ENCODE measurements around the gene FAAP100.

FAAP100 gene

GRCh38 chr17:81551458-81552243 lies 502 bp downstream of the FAAP100 start:
- DNase-seq, result no peak

- DNase-seq, result no peak
Measured at GRCh38 chr17:81550830-81551457, 1.2 kb downstream of the FAAP100 start.

GRCh38 chr17:81550285-81550684 lies 1.9 kb downstream of the FAAP100 start:
- DNase-seq, result no peak

GRCh38 chr17:81549826-81550225 lies 2.3 kb downstream of the FAAP100 start:
- no peak for DNase-seq

GRCh38 chr17:81549031-81549557 lies 3.1 kb downstream of the FAAP100 start:
- no peak for DNase-seq

DNA sequence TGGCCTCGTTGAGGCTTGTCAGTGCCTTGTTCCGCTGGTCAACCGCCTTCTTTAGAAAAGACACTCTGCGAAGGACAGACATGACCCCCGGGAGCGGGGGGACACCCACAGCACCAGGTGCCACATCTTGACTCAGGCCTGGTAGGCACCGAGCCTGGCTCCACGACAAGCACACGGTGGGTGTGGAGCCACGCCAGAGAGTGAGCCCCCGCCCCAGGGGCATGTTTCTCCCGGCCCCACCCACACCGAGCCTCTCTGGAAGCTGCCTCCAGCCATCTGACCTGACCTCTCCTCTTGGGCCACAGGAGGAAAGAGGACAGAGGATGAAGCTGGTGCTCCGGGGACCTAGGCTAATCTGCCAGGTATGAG lies 4.6 kb downstream of the FAAP100 start:
- DNase-seq, result no peak

GRCh38 chr17:81546906-81547613 lies 5.1 kb downstream of the FAAP100 start:
- DNase-seq, result no peak

GRCh38 chr17:81545160-81545949 lies 6.8 kb downstream of the FAAP100 start:
- no peak for DNase-seq

DNA sequence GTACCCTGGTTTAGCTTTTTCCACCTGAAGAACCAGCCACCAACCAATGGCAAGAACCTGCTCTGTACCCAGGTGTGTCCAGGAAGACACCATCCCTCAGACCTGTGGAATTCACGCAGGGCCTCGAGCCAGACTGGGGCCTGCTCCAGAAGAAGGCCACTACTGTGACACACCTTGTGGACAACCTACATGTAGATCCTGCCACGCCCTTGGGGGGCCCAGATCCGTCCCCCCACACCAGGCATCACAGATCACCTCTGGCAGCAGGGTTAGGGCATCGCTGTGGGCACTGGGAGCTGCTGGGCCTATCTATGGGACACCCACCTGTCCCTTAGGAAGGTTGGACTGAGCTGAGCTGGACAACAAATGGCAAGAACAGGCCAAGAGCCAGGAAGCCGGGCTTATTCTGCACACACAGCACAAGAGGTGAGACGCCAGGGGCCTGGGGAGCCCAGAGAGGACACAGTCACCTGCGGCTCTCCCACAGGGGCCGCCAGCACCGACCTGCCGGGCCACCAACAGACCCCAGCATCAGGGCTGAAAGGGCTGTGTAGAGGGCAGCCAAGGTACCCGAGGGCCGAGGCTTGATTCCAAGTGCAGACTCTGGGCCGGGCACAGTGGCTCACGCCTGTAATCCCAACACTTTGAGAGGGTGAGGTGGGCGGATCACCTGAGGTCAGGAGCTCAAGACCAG lies 7.7 kb downstream of the FAAP100 start:
- no peak for DNase-seq

GRCh38 chr17:81543756-81544155 lies 8.4 kb downstream of the FAAP100 start:
- no peak for DNase-seq

- DNase-seq, result no peak
Measured at GRCh38 chr17:81543339-81543675, 8.8 kb downstream of the FAAP100 start.

GRCh38 chr17:81542431-81543338 lies 9.5 kb downstream of the FAAP100 start:
- DNase-seq, result no peak

DNA sequence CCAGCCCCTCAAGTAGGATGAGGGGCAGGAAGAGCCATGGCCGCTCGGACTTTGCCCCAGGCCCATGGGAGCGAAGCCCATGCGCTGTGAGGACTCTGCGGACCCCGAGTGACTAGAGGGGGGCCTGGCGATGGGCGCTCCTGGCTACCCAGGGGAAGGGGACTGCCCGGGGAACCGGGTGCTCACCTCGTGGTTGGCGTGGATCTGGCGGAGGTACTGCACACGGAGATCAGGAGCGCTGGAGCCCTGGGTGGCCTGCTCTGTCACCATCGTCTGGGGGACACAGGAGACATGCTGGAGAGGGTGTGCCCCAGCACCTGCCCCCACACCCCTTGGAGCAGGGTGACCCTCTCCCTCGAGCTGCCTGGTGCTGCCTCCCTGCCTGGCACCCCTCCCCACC lies 11.0 kb downstream of the FAAP100 start:
- no peak for DNase-seq

DNA sequence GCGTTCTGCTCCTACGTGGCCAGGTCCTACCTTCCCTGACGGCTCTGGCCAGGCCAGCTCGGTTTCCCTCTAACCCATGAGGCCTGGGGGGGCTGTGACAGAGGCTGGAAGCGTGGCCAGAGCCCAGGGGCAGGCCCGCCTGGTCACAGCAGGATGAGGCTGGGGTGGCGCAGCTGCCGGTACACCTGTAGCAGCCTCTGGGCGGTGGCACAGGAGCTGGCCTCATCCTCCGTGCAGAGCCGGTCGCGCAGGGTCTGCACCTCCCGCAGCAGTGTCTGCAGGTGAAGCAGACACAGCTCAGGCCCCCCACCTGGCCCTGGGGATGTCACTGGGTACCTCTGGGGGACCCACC lies 11.5 kb downstream of the FAAP100 start:
- DNase-seq, result no peak

DNA sequence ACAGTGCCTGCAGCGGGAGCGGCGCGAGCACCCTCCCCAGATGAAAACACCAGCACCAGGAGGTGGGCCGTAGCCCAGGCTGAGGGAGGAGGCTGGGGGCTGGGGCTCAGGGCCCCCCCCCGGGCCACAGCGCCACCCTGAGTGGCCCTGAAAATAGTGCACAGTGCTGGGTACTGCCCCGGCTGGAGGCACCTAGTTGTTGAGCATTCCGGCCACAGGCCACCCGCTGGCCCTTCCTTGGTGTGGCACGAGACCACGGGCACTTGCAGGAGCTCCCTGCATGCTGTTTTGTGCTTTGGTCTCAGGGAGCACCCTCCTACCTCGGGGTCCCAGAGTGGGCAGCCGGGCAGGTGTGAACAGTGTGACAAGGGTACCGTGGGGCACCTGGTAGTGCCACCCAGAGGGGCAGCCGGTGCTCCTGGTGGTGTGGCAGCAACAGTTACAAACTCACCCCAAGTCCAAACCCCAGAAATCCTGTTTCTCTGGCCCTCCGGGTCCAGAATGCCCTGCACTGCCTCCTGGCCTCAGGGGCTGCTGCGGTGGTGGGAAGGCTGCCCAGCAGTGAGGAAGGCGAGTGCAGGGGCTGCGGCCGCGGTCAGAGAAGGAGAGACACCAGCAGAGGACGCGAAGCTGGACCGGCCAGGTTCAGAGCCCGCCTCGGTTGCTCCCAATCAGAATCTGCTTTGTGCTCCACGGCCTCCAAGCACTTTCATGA lies 12.0 kb downstream of the FAAP100 start:
- no peak for DNase-seq

- no peak for DNase-seq
Measured at GRCh38 chr17:81539571-81539900, 12.6 kb downstream of the FAAP100 start.

DNA sequence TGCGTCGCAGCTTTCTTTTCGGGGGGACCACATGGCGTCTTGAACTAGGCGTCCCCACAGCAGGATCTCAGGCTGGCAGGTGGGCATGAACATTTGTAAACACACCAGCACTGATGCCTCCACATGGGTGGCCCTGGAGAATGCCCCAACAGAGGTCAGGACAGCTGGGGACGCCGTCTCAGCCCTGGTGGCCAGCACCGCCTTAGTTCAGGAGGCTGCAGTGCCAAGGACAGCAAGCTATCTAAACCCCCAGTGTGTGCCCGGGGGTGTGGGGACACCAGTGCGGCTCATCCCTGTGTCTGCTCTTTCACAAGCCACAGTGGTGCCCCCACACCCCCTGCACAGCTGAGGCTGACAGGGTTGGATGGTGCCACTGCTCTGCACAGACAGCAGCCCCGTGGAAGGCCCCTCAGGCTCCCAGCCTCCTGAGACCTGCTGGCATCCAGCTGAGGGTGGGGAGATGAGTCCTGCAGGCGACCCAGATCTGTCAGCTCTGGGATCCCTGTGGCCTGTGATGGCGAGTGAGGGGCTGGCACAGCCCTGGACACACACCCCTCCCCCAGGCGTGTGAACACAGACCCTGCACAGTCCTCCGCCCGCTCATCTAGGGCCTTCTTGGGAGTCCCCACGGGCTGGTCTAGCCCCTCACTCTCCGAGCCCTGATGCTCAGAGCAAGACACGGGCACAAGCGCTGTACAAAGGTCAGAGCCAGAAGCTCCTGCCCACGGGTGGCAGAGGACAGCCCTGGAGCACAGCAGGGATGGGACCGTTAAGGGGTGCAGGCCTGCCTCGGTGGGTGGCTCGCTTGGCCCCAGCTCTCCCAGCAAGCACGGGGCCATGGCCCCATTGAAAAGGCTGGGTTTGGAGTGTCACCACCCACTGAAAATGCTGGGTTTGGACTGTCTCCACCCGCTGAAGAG lies 13.2 kb downstream of the FAAP100 start:
- DNase-seq, result no peak

GRCh38 chr17:81537856-81538555 lies 14.1 kb downstream of the FAAP100 start:
- DNase-seq, result no peak

DNA sequence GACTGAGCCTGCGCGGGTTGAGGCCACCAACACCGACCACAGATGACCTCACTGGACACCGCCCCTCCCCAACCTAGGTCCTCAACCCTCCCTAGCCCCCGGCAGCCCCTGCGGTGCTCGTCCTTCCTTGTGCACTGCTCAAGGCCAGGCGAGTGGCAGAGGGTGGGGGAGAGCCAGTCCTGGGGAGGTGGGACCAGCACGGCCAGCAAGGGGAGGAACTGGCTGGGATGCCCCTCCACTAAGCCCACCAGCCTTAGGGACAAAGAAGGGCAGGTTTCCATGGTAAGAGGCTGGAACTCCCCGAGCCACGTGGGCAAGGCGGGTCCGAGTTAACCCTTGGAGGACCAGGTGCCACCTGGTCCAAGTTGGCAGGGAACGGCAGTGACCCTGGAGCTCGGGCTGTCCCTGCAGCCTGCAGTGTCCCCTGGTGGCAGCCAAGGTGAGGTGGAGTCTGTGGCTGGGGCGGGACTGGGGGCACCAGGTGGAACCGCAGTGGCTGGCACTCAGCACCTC lies 14.8 kb downstream of the FAAP100 start:
- no peak for DNase-seq
